Activated T-cell treated with anti-CD3 and anti-CD28 coated beads for 1 hour (primary cell): ENCODE measurements around the gene ADCY1.

Source experiments
- DNase-seq: peaks from one replicate; pipeline ENCODE4 v3.0.0-alpha.2; 2020; ENCODE audit warnings: low read depth

ADCY1 gene

DNA sequence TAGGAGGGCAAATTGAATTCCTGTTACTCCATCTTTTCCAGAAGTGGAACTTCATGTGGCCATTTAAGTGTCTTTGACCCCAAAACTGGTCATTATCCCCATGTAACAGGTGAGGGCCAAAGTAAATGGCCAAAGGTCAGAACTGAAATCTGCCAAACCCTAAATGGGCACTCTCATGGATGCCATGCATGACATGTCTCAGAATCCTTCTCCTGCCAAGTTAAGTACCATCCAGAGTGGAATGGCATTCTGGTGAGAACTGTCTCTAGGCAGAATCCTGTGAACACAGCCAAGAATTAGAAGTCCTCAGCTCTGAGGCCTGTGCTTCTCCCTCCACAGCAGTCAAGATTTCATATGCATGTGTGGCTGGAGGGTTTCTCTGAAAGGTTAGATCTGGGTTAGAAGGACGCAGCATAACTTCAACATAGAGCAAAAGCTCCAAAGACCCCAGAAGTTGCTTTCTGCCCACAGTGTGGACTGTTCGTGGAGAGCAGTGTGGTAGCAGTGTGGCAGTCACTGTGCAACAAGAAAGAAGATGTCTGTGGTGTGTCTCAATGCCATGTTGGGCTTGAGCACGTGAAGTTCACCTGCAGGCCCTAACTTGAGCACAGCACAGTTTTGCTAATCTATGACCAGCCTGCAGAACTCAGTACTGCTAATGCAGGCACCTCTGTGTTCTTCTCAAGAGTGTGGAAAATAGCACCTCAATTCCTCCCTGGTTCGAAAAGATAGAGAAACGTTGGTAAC lies 121.3 kb downstream of the ADCY1 start:
- DNase-seq, result no peak

DNA sequence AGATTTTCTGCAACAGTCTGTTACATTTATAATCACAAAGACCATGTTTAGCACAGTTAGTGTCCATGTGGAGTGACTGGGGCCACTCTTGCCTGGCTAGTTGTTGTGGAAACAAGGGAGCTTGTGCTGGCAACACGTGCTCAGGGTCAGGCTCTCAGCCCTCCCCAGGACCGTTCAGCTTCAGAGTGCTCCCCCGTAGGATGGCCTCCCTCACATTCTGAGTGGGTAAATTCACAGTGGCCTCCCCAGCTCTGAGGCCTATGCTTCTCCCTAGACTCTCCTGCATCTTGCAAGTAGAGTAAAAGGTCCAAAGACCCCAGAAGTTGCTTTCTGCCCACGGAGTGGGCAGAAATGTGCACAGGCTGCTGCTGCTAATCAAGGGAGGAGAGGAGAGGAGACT lies 122.3 kb downstream of the ADCY1 start:
- no peak for DNase-seq

DNA sequence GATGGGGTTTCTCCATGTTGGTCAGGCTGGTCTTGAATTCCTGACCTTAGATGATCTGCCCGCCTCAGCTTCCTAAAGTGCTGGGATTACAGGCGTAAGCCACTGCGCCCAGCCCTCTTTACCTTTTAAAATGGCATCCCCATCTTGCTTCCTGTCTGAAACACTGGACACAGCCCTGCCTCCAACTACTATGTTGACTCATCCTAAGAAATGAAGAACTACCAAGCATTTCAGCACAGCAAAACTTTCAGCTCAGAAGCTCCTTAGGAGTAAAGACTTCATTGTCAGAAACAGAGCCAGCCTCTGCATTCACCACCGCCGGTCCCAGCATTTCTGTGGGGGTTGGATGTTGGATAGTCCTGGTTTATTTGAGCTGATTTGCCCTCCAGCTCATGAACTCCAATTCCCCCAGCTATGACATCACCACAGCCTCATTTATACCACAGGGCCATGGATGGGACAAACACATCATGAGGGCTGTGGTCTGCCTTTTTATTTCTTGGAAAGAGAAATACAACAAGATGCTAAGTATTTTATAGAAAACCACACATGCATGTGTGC lies 123.5 kb downstream of the ADCY1 start:
- DNase-seq, result no peak

DNA sequence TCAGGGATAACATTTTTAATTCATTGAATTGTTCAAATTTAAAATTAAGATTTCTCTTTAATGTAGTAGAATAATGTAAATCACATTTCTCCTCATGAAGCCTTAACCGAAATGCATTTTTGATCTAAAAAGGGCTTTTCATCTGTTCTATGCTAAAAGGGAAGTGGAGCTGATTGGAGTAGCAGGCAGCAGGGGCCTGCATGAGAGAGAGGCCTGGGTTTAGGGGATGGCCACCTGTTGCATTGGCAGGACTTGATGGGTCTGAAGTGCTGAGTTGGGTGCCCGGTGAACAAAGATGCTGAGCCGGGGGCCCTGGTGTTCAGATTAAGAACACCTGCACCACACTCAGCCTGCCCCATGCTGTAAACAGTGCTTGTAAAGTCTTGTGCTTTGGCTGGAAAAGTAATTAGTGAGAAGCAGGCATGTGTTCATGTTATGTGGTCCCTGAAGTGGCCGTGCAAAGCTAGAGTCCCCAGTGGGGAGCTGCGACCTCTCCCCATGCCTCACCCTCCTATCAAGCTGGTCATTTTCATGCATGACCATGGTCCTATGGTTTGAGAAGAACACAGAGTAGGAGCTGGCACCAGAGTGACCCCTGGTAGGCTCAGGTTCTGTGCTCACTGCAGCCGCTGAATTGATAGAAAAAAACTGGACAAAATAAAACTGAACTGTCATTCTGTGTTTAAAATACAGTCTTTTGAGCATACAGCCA lies 124.3 kb downstream of the ADCY1 start:
- DNase-seq, result no peak

DNA sequence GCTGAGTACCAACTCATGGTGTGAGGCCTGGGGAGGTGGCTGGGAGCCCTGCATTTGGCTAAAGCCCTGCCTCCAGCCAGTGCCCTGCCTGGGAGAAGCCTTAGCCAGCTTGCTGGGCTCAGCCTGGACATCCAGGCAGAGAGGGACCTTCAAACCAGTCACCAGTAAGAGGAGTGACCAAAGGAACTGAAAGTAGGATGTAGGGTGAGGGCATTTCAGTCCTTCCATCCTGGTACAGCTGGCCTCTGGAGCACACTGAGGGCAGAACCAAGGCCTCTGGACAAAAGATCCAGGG lies 124.8 kb downstream of the ADCY1 start:
- DNase-seq, result no peak

DNA sequence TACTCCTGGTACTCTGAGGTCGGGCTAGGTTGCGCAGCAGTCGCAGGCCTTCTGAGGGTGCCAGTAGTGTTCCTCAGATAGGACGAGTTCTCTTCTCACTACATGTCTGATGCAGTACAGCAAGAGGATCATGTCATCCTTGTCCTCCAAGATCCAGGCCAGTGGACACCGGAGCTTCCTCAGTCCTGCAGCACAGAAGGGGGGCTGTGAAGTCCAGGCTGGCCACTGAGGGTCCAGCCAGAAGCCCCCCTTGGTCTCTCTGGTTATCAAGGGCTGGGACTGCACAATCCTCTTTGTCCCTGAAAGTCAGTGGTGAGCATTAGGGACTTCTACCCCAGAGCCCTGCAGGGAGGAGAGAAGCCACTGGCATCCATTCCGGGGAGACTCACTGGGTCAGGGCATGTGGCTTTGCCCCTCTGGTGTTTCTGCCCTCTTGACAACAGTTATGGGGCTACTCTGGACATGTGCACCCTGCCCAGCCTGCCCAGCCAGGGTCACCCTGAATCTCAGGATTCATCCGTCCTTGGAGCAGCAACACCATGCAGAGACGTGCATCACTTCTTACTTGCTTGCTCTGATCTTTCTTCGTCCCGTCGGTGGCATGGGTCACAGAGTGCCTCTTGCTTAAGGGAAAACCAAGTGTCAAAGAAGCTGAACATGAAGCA lies 125.7 kb downstream of the ADCY1 start:
- DNase-seq, result no peak

DNA sequence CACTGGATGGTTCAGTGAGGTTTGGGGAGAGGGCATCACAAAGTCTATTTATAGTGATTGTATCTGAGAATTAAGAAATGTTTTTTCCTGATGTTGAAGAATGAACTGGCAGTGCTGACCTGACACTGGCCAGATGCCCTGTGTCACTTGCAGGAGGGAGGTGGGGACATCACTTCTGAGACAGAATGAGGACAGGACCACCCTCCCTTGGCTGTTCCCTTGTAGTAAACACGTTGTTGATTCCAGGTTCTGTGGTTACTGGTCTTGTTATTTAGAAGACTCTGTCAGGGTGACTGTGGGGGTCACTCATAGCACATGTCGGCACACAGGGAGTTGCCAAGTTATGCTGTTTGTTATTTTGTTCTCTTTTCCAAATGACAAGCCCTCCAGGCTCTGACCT lies 126.4 kb downstream of the ADCY1 start:
- DNase-seq, result no peak

DNA sequence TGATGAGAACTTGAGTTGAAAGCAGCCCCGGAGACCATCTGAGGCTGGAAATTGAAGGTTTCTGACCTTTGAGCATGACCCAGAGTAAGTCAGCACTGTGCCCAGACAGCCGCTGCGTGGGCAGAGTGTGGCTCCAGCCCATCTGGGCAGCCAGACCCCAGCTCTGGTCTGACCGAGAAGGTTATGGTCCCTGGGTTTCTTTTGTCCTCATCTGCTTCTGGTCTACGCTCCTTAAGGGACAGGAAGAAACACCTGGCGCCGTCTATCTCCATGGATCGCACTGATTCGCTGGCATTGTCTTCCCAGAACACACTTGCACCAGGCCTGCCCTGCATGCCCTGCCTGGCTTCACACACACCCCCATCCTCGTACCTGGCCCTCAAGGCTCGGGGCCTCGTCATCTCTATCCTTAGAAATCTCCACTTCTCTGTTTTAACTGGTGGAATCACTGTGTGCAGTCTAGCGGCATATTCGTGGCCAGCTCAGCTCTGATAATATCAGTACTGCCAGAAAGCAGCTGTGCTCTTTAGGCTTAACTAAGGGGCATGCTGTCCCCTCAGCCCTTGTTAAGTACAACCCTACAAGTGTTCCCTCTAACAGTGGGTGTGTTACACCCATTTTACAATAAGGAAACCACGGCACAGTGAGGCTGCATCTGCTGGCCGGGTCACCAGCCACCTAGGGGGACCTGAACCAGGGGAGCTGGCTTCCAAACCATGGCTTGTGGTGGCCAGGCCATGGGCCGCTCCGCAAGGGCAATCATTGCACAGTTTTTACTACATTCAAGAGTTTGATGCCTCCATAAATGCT lies 127.7 kb downstream of the ADCY1 start:
- DNase-seq, result no peak

DNA sequence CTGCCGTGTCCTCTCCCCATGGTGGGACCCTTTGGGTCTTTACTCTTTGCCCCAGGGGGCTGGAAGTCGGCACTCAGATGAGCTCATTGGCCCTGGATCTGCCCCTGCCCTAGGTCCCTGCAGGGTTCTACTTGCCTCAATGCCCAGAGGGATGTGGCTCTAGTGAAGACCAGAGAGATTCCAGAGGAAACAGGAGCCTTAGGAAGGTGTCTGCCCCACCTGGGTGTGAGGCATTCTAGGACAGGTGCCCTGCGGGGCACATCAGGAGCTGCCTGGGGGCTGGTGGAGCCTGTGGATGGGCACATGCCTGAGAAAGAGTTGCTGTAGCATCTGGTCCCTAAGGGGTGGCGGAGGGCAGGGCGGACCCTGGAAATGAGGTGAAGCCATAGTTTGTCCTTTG lies 128.6 kb downstream of the ADCY1 start:
- no peak for DNase-seq

DNA sequence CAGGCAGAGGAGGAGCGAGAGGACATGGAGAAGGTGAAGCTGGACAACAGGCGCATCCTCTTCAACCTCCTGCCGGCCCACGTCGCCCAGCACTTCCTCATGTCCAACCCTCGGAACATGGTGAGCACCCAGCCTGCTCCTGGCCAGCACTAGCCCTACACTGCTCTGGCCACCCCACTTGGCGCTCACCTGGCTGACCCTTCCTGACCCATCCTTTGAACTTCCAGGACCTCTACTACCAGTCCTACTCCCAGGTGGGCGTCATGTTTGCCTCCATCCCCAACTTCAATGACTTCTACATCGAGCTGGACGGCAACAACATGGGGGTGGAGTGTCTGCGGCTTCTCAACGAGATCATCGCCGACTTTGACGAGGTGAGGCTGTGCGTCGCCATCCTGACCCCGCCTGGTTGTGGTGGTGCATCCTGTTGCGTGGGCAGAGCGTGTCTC lies 129.2 kb downstream of the ADCY1 start:
- no peak for DNase-seq

DNA sequence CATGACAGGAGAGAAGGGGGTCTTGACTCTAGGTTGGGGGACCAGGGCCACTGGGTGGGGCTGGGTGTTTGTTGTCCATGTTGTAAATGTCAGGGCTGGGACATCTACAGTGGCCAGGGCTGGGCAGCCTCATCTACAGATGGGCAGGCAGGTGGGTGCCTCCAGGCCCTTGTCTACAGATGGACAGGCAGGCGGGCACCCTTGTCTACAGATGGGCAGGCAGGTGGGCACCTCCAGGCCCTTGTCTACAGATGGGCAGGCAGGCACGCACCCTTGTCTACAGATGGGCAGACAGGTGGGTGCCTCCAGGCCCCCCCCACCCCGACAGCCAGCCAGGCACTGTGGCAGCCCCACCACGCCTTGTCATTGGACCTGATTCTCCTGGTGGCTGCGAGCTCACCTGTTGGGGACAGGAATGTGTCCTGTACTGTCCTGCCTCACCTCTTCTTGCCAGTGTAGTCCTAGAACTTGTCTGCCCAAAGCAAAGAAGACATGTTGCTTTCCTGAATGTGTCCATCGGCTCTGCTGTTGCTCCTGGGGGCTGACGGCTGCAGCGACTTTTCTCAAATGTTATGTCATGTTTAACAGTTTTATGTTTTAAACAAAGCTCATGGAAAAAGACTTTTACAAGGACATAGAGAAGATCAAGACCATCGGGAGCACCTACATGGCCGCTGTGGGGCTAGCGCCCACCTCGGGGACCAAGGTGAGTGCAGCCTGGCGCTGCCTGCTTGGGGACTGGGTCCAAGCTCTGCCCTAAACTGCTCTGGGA lies 129.9 kb downstream of the ADCY1 start:
- no peak for DNase-seq

DNA sequence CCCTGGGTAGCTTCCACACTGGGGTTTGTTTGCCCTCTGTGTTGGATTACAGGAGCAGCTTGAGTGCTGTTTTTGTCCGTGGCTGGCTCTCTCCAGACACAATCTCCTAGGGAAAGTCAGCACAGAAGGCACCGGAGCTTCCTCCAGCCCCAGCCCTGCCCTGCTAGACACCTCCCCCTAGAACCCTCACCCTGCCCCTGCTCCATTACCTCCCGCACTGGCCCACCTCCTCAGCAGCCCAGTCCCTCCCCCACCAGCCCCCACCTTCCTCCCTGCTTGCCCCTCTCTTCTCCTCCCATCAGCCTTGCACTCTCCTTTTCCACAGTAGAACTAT lies 130.5 kb downstream of the ADCY1 start:
- no peak for DNase-seq

DNA sequence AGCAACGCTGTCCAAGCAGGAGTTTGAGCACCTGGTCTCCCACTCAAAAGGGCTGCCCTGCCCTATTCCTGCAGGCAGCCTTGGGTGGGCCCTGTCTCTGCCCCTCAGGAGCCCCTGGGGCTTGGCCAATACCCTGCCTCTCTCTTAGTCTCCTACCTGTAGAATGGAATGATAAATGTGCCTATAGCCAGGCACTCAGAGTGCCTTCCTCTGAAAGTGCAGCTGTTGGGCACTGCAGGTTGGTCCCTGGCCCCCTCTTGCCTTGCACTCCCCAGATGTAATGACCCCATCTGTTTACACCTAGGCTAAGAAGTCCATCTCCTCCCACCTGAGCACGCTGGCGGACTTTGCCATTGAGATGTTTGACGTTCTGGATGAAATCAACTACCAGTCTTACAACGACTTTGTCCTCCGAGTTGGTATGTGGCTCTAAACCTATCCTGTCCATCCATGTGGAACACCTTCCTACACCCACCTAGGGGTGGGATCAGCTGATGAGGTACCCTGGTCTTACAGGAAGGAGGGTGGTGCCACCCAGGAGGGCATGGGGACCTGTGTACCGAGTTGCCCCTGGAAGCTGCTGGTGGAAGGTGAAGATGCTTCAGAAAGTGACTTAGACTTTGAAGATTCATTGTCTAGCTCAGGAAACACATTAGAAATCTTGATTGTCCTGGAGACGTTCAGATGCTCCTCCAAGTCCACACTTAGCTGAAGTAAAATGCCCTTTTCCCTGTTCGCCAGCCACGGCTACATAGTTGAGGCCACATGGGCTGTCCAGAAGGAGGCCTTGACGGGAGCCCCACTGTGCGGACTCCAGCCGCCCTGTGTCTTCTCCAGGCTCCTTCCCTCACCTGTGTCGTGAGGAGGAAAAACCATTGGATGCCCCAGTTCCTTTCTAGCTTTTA lies 134.1 kb downstream of the ADCY1 start:
- DNase-seq, result no peak

DNA sequence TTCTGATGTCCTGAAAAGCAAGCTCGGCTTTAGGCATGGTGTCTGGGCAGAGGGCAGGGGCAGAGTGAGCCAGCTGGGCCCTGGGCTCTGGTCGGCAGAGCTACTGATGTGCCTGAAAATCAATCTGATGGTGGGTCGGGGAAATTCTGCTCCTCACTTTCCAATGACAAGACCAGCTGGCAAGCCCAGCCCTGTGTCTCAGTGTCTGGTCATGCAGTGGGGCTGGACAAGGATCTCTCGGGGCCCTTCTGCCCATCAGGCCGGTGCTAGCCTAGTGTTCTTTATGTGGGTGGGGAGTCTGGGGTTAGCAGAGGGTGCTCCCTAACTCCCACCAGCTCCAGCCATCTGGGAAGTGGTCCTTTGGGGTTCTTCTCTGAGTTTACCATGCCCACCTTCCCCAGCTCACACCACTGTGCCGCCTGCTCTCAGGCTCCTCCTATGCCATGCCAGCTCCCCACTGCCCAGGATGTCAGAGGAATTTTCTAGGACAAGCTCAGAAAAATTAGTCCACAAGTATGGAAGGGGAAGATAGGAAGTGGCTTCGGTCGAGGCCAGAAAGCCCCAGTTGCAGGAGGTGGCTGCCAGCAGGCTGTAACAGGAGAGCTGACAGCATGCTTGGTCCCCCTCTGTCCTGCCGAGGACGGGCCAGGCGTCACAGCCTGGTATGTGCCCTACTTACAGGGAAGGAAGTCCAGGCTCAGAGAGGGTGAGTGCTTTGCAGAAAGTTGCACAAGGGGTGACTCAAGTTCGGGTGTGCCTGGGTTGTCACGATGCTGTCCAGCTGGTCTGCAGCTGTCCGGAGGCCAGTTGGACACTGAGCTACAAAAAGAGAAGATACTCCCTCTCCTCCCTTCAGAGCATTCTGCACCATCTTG lies 135.2 kb downstream of the ADCY1 start:
- no peak for DNase-seq

DNA sequence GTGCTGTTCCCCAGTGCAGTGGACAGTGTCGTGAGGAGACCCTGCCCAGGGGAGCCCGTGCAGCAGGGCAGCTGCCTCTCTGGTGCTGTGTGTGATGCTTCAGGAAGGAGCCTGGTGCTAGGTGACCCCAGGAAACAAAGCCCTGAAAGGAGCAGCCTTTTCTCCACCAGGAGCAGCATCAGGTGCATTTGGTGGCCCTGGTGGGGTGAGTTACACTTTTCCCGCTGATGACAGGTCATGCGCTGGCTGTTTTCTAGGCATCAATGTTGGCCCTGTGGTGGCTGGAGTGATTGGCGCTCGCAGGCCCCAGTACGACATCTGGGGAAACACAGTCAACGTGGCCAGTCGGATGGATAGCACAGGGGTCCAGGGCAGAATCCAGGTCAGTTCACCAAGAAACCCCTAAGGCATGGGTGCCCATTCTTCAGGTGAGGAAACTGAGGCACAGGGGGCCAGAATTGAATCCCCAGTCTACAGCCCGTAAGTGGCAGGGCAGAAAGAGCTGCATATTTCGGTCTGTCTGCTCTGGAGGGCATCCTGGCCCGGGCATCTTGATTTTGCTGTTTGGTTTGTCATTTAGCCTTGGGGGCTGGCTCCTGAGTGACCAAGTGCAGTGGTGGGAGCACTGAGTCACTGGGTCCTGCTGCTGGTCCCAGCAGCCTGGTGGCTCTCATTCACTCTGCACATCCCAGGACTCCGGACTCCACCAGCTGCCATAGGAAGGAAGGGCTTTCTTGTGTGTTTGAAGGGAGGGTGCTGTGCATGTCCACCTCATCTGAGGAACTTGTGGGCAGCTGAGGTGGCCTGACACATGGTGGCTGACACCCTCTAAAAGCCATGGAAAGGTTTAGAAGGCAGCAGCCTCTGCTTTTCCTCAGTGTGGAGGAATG lies 136.3 kb downstream of the ADCY1 start:
- DNase-seq, result no peak

DNA sequence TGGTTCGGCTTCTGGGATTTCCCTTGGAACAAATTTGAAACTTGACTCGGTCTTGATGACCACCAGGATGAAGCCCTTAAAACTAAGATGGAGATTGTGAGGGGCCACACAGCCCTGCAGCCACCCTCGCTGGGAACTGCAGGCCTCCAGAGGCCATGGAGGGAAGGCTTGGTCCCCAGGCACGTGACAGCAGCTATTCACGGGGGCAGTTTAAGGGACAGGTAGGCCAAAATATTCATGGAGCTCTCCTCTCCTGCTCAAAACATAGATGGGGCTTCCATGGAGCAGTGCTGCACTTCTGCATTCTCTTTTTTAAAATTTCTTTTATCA lies 137.0 kb downstream of the ADCY1 start:
- DNase-seq, result no peak

DNA sequence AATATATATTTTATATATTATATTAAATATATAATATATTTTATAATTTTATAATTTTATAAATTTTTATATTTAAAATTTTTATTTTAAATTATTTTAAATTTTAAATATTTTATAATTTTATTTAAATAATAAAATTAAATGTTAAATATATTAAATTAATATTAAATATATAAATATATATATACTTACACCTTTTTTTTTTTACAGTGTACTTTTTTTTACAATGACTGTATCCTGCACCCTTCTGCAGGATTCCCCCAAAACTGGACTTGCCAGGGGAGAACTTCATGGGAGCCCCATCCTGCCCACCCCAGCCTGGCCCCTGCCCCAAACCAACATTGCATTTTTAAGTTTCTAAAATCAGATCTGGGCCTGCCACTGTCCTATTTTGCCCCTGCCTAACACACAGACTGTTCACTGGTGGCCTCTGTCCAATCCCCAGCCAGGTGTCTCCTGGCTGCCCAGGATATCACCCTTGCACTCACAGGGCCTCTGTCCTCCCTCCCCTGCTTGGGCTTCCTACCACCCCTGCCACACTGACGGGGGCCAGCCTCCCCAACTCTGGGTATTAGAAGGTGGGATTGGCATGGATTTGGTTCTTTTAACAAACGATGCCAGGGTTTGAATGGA lies 138.0 kb downstream of the ADCY1 start:
- DNase-seq, result no peak
